GM20431 (cell line): ENCODE measurements around the gene ZNF205.

ENCODE experiments used
- in situ Hi-C: fragments of 300-500 bp; cut with MseI, MboI; formaldehyde crosslinking; loops from one replicate; pipeline ENCODE4 v1.15.0; 2020; ENCODE audit warnings: low sequenced_read_pairs; ENCODE audit not compliant: unreplicated experiment

The ZNF205 gene

DNA sequence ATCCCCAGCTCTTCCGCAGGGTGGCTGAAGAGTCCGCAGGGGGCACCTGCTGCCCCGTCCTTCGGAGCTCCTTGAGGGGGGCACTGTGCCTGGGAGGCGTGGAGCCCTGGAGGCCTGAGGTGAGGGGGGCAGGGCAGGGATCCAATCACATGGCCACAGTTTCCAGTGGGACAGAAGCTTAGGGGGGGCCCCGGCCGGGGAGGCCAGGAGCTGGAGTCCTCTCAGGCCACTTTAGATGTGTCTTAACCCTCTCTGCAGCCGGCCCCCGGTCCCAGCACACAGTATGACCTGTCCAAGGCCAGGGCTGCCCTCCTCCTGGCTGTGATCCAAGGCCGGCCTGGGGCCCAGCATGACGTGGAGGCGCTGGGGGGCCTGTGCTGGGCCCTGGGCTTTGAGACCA, 33.3 kb downstream of the ZNF205 start:
- in situ Hi-C loops = no loop called here

DNA sequence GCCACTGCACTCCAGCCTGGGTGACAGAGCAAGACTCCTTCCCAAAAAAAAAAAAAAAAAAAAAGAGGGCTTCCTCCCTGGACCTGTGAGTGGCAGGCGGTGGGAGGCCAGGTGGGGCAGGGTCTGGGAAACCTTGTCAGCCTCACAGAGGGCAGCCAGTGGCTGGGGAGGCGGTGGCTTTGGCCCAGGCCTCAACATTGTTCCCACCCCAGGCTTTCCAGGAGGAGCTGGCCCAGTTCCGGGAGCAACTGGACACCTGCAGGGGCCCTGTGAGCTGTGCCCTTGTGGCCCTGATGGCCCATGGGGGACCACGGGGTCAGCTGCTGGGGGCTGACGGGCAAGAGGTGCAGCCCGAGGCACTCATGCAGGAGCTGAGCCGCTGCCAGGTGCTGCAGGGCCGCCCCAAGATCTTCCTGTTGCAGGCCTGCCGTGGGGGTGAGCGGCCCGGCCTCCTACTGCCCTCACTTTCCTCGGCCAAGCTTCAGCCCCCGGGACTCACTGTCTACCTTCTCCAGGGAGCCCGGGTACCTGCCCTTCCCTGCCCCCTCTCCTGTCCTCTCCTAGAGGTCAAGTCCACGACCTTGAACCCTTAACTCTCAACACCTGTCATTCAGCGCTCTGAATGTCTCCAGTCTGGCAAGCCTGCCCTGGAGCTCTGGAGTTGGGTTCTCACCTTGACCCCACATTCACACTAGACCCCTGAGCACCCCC, 34.8 kb downstream of the ZNF205 start:
- in situ Hi-C loops = no loop called here

DNA sequence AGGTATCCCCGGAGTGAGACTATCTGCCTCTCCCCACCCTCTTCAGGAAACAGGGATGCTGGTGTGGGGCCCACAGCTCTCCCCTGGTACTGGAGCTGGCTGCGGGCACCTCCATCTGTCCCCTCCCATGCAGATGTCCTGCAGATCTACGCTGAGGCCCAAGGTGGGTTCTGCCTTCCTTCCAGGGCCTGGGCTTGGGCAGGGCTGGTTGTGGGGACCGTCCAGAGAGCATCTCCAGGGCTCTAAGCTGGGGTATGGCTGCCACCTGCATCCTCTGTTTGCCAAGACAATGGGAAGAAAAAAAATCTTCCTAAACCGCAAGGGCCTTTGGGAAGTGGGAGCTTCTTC, 35.3 kb downstream of the ZNF205 start:
- in situ Hi-C loops = no loop called here

GRCh38 chr16:3148256-3149192, 36.1 kb downstream of the ZNF205 start:
- in situ Hi-C loops = no loop called here

DNA sequence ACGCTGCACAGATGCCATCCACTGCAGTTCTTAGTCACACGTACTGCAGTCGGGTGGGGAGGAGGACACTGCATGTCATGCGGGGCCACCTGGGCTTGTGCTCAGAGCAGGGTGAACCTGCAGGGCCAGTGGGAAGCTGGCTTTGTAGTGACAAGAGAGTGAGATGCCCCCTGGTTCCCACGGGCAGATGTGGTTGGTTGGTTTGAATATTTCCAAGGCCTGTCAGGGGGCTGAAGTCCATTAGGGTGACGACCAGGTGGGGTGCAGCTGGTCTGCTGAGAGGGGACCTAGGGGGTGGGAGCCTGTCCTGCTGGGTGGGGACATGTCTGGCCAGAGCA, 36.8 kb downstream of the ZNF205 start:
- in situ Hi-C loops = no loop called here

DNA sequence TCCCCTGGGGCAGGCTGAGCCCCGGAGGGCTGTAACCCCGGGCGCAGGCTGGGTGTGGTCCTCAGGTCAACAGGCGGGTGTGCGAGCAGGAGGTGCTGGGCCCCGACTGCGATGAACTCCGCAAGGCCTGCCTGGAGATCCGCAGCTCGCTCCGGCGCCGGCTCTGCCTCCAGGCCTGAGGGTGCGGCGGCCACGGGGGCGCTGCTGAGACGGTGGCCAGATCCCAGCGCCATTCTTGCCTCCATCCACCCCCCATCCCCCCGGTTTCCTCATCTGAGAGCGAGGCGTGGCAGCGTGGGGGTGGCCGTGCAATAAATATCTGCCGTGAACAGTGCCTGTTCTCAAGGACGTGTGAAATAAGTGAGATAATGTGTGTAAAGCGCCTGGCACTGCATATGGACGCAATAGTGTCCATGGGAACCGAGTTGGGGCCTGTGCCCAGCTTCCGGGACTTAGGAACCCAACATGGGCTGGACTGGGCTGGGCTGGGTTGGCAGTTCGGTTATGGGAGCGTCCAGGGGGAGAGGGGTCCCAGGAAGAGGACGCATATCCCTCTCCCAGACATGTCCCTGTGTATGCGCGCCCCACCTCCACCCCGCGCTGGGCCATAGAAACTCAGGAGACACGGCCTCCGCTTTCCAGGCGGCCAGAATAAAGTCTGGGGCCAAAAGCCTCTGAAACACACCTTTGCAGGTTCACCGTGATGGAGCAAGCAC, 37.4 kb downstream of the ZNF205 start:
- in situ Hi-C loops = no loop called here

DNA sequence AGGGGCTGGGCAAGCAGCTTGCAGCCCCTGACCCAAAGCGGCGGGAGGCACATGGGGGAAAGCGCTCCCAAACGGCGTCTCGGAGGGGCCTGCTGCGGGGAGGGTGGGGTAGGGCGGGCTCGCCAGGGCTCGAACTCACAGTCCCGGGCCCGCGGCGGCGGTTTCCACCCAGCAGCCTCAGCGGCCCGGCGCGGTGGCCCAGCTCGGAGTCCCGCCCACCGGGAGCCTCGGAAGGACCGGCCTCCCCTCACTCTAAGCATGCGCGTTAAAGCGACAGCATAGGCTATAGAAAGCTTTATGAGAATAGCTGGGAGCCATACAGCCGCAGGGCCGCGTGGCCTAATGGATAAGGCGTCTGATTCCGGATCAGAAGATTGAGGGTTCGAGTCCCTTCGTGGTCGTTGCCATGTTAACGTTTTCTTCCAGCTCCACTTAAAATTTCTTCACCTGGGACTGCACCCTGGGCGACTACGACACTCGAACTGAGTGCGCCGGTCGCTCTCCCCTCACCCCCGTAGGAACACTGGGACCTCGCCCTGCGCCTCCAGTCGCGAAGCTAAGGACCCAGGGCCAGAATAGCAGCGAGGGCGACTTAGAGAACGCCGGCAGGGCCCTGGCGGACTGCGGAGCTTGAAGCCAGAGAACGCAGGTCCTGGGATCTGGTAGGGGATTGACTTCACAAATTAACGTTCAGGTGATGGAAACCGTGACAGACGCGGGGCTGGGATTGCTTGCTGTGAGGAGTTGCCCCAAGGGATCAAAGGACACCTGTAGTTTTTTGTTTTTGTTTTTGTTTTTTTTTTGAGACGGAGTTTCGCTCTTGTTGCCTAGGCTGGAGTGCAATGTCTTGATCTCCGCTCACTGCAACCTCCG, 38.2 kb downstream of the ZNF205 start:
- in situ Hi-C loops = no loop called here

- in situ Hi-C loops = no loop called here
Observed at GRCh38 chr16:3152027-3152276, 39.6 kb downstream of the ZNF205 start.

DNA sequence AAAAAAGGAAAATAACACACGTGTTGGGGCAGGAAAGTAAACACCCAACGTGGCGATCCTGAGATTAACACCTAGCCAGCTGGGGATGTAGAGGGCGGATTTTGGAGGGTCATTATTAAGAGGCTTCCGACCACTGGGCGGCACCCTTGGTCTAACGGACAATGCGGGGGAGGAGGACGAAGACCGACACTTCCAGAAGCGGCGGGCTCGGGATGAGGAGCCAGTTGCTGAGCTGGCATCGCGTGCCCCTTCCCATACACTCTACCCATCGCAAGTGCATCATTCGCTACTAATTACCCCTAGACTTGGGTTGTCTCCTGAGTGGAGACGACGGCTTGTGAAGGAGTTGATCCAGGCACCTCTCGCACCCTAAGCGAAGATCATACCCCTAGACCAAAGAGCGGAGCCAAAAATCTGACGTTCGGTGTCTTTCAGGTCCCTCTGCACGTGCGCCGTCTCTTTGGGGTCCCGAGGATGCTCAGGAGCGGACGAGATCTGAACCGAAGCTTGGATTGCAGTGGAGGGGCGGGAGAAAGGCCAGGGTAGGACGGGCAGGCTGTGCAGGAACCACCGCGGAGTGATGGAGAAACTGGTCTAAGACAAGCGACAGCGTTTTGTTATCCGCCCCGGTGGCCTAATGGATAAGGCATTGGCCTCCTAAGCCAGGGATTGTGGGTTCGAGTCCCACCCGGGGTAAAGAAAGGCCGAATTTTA, 40.0 kb downstream of the ZNF205 start:
- in situ Hi-C loops = no loop called here

DNA sequence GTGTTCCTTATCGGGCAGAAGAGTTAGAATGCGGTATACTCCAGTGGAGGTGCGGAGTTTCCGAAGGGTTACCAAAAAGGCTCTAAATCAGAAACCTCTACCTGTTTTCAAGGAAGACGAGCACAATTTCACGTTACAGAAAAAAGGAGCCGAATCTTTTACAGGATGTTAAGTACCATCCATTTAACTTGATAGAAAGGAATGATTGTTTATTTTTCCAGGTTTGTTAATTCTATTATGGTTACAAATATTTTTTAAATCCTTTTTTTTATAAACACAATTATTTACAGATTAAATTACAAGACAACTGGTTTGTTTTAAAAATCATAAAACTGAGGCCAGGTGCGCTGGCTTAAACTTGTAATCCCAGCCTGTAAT, 40.6 kb downstream of the ZNF205 start:
- in situ Hi-C loops = no loop called here

DNA sequence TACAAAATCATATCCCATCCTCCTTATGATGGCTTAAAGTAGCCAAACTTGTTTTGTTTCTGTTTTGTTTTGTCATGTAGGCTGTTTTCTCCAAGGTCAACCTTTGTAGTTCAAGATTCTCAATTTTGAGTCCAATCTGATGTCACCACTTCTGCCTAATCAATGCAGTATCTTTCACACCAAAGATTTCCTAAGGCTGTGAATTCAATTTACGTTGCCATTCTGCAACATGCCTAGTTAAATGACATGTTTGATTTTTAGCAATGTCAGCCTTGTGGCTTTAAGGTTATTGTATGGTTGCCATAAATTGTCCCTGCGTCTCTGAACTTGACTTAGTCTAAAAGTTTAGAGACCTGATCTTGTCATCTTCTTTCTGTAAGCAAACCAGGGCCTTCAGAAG, 42.8 kb downstream of the ZNF205 start:
- in situ Hi-C loops = no loop called here

- in situ Hi-C loops = no loop called here
Observed at GRCh38 chr16:3155972-3156371, 43.6 kb downstream of the ZNF205 start.

DNA sequence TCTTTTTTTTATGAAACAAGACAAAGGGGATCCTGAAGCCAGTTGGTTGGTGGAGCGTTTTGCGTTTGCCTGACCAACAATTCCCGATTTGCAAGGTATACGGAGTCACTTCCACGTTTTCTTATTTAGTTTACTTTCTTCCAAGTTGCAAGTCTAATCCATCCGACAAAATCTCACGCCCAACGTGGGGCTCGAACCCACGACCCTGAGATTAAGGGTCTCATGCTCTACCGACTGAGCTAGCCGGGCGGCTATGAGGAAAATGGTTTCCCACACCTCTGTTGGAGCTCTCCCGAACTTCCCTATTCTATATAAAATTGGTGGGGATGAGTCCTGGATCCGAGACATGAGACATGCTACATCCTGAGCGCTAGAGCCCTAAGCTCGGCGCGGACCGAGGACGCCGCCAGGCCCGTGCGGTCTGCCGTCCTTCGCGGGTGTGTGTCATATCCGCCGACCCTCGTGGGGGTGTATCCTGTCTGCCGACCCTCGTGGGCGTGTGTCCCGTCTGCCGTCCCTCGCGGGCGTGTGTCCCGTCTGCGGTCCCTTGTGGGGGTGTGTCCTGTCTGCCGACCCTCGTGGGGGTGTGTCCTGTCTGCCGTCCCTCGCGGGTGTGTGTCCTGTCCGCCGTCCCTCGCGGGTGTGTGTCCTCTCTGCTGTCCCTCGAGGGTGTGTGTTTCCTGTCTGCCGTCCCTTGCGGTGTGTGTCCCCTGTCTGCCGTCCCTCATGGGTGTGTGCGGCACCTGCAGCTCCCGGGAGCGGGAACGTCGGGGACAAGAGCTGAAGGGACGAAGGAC, 45.0 kb downstream of the ZNF205 start:
- in situ Hi-C loops = no loop called here

DNA sequence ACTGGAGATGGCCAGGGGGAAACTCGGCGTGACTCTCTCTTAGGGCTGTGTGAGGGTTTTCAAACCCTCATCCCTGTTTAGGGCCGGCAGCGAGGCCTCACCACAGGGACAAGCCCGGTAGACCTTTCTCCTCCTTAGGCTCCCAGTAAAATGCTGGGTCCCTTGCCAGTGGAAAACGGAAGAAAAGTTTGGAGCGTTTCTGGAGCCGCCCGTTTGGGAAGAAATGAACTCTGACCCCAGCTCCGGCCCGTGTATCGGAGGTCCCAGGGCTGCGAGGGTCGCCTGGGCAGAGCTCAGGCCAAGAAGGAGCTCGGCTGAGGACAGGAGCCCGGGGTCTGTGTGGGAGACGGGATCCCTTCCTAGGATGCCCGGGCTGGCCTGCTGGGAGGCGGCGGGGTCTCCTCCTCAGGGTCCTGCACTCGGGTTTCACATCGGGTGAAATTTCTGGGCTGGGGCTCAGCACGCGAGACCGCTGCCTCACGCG, 45.7 kb downstream of the ZNF205 start:
- in situ Hi-C loops = no loop called here

DNA sequence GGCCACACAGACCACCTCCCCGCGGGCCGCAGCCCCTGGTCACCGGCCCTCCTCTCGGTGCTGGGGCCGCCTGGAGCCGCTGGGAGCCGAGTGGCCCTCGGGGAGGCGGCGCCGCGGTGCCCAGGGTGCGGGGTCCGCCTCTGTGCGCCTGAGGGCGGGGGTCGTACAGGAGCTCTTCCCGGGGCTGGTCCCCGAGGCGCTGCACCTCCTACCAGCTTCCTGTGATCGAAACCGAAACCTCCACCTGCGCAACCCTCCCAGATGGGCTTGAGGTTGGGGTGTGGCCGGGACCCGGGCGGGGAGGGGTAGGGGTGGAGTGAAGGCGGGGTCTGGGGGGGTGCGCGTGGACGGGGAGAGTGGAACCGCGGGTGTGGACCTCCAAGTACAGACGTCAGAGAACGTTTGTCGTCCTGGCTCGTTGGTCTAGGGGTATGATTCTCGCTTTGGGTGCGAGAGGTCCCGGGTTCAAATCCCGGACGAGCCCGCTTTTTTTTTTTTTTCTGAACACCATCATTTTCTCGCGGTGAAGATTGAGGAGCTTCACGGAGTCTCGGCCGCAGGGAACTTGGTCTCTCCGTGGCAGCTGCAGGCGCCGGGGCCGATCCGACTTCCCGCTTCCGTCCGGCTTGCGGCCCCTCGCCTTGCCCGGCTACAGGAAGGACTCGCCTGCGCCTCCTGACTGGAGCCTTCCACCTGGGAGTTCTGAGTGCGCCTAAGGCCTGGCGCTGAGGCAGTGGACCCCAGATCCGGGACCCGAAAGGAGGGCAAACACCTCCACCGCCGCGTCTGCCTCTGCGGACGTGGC, 46.3 kb downstream of the ZNF205 start:
- in situ Hi-C loops = no loop called here

DNA sequence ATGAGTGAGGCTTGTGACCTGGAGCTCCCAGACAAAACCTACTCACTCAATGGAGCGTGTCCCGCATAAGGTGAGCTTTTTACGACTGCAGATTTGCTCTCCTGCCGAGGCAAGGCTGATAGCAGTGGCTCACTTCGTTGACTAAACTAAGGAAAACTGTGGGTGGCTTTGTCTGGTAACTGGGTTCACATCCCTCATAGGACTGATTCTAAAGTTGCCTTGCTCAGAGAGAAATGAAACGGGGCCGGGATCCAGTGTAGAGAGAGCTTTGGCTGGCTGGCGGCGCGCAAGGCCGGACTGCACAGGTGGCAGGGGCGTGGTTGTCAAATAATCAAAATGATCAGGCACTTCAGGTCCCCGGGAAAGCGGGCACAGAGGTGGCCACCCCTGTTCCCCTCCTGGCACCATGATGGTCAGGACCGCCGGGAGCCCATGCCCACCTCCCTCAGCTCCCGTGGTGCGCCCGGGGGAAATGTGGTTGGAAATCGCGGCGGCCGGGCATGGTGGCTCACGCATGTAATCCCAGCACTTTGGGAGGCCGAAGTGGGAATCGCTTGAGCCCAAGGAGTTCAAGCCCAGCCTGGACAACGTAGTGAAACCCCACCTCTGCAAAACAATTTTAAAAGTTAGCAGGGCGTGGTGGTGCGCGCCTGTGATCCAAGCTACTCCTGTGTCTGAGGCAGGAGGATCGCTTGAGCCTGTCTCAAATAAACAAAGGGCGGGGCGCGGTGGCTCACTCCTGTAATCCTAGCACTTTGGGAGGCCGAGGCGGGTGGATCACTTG, 49.0 kb downstream of the ZNF205 start:
- in situ Hi-C loops = no loop called here
